Measurements from ENCODE around the gene CDKAL1.

The CDKAL1 gene

GRCh38 chr6:21201637-21202350, 667.5 kb downstream of the CDKAL1 start:
- Histone ChIP-seq H3K9me3 (ENCODE audit: insufficient read depth, low read depth, low read length) (no peaks in the 10 kb centered on the region), H3K9me2 (replicated peaks; ENCODE audit: low read depth, low read length) (no peaks in the 10 kb centered on the region), H4K20me1 (ENCODE audit: insufficient read depth, low read length, poor library complexity, severe bottlenecking) (no peaks in the 10 kb centered on the region), H3K36me3 (ENCODE audit: insufficient read depth, low read length) (peaks cover 24% of the 10 kb centered on the region; the same call in 1 of the 2 replicates), H3K4me3 (ENCODE audit: low read length, poor library complexity, severe bottlenecking) (no peak overlapping the region), H3K79me2 (ENCODE audit: insufficient read depth, low read length) (no peaks in the 10 kb centered on the region), H3K27me3 (ENCODE audit: insufficient read depth, low read length, poor library complexity, severe bottlenecking) (no peaks in the 10 kb centered on the region), H3K4me1 (ENCODE audit: insufficient read depth, low read length, poor library complexity, severe bottlenecking) (peaks cover 15% of the 10 kb centered on the region), H3K4me2 (ENCODE audit: low read depth, low read length, poor library complexity, severe bottlenecking) (no peak overlapping the region), H3K9ac (ENCODE audit: low read depth, low read length, poor library complexity, severe bottlenecking) (no peak overlapping the region), H2AFZ (ENCODE audit: low read length) (no peak overlapping the region), H3F3A (ENCODE audit: low read depth) (no peaks in the 10 kb centered on the region)
- TF ChIP-seq EZH2phosphoT487 (IDR thresholded peaks at IDR 0.05; ENCODE audit: borderline replicate concordance) = no peak
- TF ChIP-seq, protein P1, sequence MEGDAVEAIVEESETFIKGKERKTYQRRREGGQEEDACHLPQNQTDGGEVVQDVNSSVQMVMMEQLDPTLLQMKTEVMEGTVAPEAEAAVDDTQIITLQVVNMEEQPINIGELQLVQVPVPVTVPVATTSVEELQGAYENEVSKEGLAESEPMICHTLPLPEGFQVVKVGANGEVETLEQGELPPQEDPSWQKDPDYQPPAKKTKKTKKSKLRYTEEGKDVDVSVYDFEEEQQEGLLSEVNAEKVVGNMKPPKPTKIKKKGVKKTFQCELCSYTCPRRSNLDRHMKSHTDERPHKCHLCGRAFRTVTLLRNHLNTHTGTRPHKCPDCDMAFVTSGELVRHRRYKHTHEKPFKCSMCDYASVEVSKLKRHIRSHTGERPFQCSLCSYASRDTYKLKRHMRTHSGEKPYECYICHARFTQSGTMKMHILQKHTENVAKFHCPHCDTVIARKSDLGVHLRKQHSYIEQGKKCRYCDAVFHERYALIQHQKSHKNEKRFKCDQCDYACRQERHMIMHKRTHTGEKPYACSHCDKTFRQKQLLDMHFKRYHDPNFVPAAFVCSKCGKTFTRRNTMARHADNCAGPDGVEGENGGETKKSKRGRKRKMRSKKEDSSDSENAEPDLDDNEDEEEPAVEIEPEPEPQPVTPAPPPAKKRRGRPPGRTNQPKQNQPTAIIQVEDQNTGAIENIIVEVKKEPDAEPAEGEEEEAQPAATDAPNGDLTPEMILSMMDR (conservative IDR thresholded peaks at IDR 0.05; ENCODE audit: low read length) = no peak

- Histone ChIP-seq H3K27me3 (ENCODE audit: insufficient read depth, low read length, poor library complexity, severe bottlenecking) (no peaks in the 10 kb centered on the region), H3K4me3 (ENCODE audit: low read length, poor library complexity, severe bottlenecking) (no peak overlapping the region), H3K9me2 (replicated peaks; ENCODE audit: low read depth, low read length) (no peaks in the 10 kb centered on the region), H3K4me2 (ENCODE audit: low read depth, low read length, poor library complexity, severe bottlenecking) (no peak overlapping the region), H3K4me1 (ENCODE audit: insufficient read depth, low read length, poor library complexity, severe bottlenecking) (peaks cover 15% of the 10 kb centered on the region), H3K9me3 (ENCODE audit: insufficient read depth, low read depth, low read length) (no peaks in the 10 kb centered on the region), H3K36me3 (ENCODE audit: insufficient read depth, low read length) (peaks cover 26% of the 10 kb centered on the region; the same call in 1 of the 2 replicates), H4K20me1 (ENCODE audit: insufficient read depth, low read length, poor library complexity, severe bottlenecking) (no peaks in the 10 kb centered on the region), H3K9ac (ENCODE audit: low read depth, low read length, poor library complexity, severe bottlenecking) (no peak overlapping the region), H2AFZ (ENCODE audit: low read length) (no peak overlapping the region), H3K79me2 (ENCODE audit: insufficient read depth, low read length) (no peaks in the 10 kb centered on the region), H3F3A (ENCODE audit: low read depth) (no peaks in the 10 kb centered on the region)
- TF ChIP-seq, protein P1 (conservative IDR thresholded peaks at IDR 0.05; ENCODE audit: low read length) = no peak
- no peak for TF ChIP-seq EZH2phosphoT487 (IDR thresholded peaks at IDR 0.05; ENCODE audit: borderline replicate concordance)
Observed at GRCh38 chr6:21202521-21202920, 668.3 kb downstream of the CDKAL1 start.

GRCh38 chr6:21204951-21205350, 670.7 kb downstream of the CDKAL1 start:
- no peaks in the 10 kb centered on the region for H3K4me1 ChIP-seq (ENCODE audit: insufficient read depth, low read length, poor library complexity, severe bottlenecking)
- H3K4me2 ChIP-seq (ENCODE audit: low read depth, low read length, poor library complexity, severe bottlenecking) = no peak overlapping the region
- H3K9me3 ChIP-seq (ENCODE audit: insufficient read depth, low read depth, low read length) = no peaks in the 10 kb centered on the region
- H3K36me3 ChIP-seq (ENCODE audit: insufficient read depth, low read length) = peaks cover 26% of the 10 kb centered on the region; the same call in 1 of the 2 replicates
- no peaks in the 10 kb centered on the region for H3K9me2 ChIP-seq (replicated peaks; ENCODE audit: low read depth, low read length)
- no peak overlapping the region for H2AFZ ChIP-seq (ENCODE audit: low read length)
- H3K27me3 ChIP-seq (ENCODE audit: insufficient read depth, low read length, poor library complexity, severe bottlenecking) = no peaks in the 10 kb centered on the region
- TF ChIP-seq EZH2phosphoT487 (IDR thresholded peaks at IDR 0.05; ENCODE audit: borderline replicate concordance) = no peak
- TF ChIP-seq, protein P1 (conservative IDR thresholded peaks at IDR 0.05; ENCODE audit: low read length) = no peak
- no peak overlapping the region for H3K9ac ChIP-seq (ENCODE audit: low read depth, low read length, poor library complexity, severe bottlenecking)
- H3F3A ChIP-seq (ENCODE audit: low read depth) = no peaks in the 10 kb centered on the region
- H4K20me1 ChIP-seq (ENCODE audit: insufficient read depth, low read length, poor library complexity, severe bottlenecking) = no peaks in the 10 kb centered on the region
- H3K4me3 ChIP-seq (ENCODE audit: low read length, poor library complexity, severe bottlenecking) = no peak overlapping the region
- no peaks in the 10 kb centered on the region for H3K79me2 ChIP-seq (ENCODE audit: insufficient read depth, low read length)
